GM13977 (cell line): ENCODE measurements around the gene GNAI1.

Source experiments
- DNase-seq: peaks from one replicate; pipeline ENCODE4 v3.0.0; 2012; ENCODE audit warnings: low spot score
- CTCF ChIP-seq: IDR thresholded peaks from 2 replicates; pipeline ENCODE4 v1.5.1; 2012; ENCODE audit warnings: mild to moderate bottlenecking, control low read depth; ENCODE audit not compliant: insufficient read depth; ENCODE audit errors: extremely low read depth, missing control alignments
- in situ Hi-C: fragments of 300-500 bp; cut with MboI; formaldehyde crosslinking; loops from one replicate; pipeline ENCODE4 v1.12.0; 2022; ENCODE audit warnings: low sequenced_read_pairs, low pct_unique_long_range_greater_than_20kb, mixed read lengths, inconsistent platforms; ENCODE audit not compliant: unreplicated experiment

The GNAI1 gene

DNA sequence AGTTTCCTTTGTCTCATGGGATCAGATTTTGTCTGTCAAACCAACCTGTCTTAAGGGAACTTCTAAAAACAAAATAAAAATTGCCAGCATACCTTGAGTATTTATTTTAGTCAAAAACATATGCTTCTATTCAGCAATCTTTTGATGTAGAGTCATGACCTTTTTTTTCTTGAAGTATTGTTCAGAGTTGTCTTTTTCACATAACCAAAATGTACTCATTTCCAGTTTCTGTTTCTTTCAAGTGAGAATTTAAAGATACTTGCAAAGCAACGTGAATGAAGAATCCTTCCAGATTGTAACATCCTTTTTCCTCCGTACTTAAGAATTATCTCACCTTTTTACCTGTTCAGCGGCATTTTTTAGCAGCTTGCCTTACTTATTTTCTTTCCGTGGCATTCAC, 37.8 kb downstream of the GNAI1 start:
- no peak for DNase-seq
- no peak for TF ChIP-seq CTCF
- in situ Hi-C loops = no loop called here

DNA sequence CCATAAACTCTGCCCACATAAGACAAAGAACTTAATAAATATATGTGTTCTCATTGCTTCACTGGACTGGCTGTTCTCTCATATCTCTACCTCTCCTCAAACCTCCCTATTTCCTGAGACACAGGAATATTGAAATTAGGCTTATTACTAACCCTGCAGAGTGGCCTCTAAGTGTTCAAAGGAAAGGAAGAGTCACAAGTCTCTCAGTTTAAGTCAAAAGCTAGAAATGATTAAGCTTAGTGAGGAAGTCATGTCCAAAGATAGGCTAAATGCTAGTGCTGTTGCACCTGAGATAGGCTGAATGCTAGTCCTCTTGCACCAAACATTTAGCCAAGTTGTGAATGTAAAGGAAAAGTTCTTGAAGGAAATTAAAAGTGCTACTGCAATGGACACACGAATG, 41.1 kb downstream of the GNAI1 start:
- no peak for DNase-seq
- no peak for TF ChIP-seq CTCF

DNA sequence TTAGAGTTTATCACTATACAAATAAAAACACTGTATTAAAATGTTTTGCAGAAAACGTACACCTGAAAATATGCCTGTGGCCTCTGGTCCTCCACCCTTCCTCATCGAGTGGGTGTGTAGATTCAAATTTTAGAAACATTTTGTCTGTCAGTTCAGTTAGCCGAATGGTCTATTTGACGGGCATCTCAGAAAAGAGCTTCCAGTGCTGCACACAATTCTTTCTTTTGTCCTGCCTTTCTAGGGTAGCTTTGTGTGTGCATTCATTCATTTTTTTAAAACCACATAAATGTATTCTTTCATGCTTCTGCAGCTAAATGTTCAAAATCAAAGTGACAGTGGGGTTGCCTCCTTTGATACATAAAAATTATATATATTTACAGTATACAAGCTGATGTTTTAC, 46.8 kb downstream of the GNAI1 start:
- DNase-seq = no peak
- in situ Hi-C loops = no loop called here
- no peak for TF ChIP-seq CTCF

More for the DNA sequence above, 41.1 kb downstream of the GNAI1 start:
- in situ Hi-C loops = no loop called here

DNA sequence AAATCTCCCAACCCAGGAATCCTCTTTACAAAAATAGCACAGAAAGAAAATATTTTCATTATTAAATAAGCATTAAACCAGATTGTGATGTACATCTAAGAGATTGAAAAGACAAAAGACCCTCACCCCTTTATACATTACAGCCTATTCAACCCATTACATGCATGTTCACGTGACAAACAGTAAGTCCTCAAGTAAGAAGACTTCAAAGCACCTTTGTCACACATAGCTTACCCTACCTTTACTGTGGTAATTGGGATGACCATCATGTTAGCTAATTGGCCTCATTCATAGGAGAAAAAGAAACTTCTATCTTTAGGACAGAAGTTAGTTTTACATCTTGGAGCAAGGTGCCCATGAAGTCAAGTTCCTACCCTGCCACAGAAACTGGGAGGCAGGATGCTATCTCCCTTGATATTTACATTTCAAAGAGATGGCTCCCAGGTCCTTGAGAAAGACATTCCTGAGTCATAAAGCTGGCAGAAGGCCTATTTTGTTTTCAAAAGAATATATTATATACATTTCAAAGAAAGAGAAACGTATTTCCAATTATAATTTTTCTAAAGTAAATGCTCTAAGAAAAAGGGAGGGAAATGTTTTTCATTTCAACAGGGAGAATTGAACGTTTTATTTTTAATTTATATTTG, 48.1 kb downstream of the GNAI1 start:
- no peak for DNase-seq
- in situ Hi-C loops = no loop called here

GRCh38 chr7:80183351-80183750, 48.7 kb downstream of the GNAI1 start:
- no peak for TF ChIP-seq CTCF
- in situ Hi-C loops = no loop called here
- DNase-seq = no peak

More for the DNA sequence above, 48.1 kb downstream of the GNAI1 start:
- no peak for TF ChIP-seq CTCF

GRCh38 chr7:80183900-80184685, 49.5 kb downstream of the GNAI1 start:
- in situ Hi-C loops = no loop called here
- no peak for DNase-seq
- TF ChIP-seq CTCF = no peak
